SK-N-SH treated with all-trans-retinoic acid at 6 μM for 48 hours (cell line): Measurements from ENCODE around the gene SNX17.

Source experiments
- ARNTL ChIP-seq: fragments of 450-650 bp; formaldehyde crosslinking; IDR thresholded peaks from 2 replicates; pipeline ENCODE4 v1.5.0; 2020; ENCODE audit warnings: low read depth, mild to moderate bottlenecking, moderate library complexity, borderline replicate concordance
- GLIS3 ChIP-seq: fragments of 250-450 bp; sonication (Bioruptor Pico); IDR thresholded peaks from 2 replicates; pipeline ENCODE4 v1.5.0; 2020; ENCODE audit warnings: mild to moderate bottlenecking, moderate library complexity
- ISL1 ChIP-seq: fragments of 250-450 bp; sonication (Bioruptor Pico); IDR thresholded peaks from 2 replicates; pipeline ENCODE4 v2.1.2; 2022; ENCODE audit warnings: mild to moderate bottlenecking, moderate library complexity
- SNAI2 ChIP-seq: fragments of 250-450 bp; sonication (Bioruptor Pico); IDR thresholded peaks from 2 replicates; pipeline ENCODE4 v1.5.0; 2020; ENCODE audit warnings: mild to moderate bottlenecking, moderate library complexity
- TSHZ2 ChIP-seq: fragments of 250-450 bp; sonication (Bioruptor Pico); IDR thresholded peaks from 2 replicates; pipeline ENCODE4 v1.5.0; 2020; ENCODE audit warnings: mild to moderate bottlenecking, moderate library complexity
- ZFP3 ChIP-seq: fragments of 250-450 bp; sonication (Bioruptor Pico); IDR thresholded peaks from 2 replicates; pipeline ENCODE4 v1.5.0; 2020; ENCODE audit warnings: mild to moderate bottlenecking, moderate library complexity

- TF ChIP-seq GLIS3: peak; percentile 43; the same call in 1 of the 2 replicates
- TF ChIP-seq ARNTL (CRISPR knock-in tag): no peak
- 0 out of 2 replicates have a peak, but pooled peaks have one; percentile 37 for TF ChIP-seq ISL1 (CRISPR knock-in tag)
- peak; percentile 68; the same call in 1 of the 2 replicates for TF ChIP-seq TSHZ2 (CRISPR knock-in tag)
- TF ChIP-seq ZFP3: peak; percentile 79; the same call in 1 of the 2 replicates
- TF ChIP-seq SNAI2 (CRISPR knock-in tag): no peak
These were observed 10.5 kb downstream of the SNX17 start, which contains the start of gene ZNF513 for GRCh38 chr2:27380626-27381545.
